Peyer's patch (tissue), 4 donors: ENCODE measurements around the gene SPAG16. TPM values are rescaled to one million over a fixed set of nuclear protein-coding genes. Genes with fewer than 3 reads are reported as not detected.

Experiments
- DNase-seq, 3 donors: peaks; one replicate each; pipeline ENCODE4 v3.0.0-alpha.2; 2017 to 2019
- H3K27ac ChIP-seq, 4 donors: fragments of 200-600 bp; sonication (generic); one replicate each; pipeline ENCODE4 v1.5.1; 2016 to 2019
- H3K27me3 ChIP-seq, 2 donors: fragments of 200-600 bp; sonication (generic); one replicate each; pipeline ENCODE4 v1.5.1; 2019
- H3K36me3 ChIP-seq, 3 donors: fragments of 200-600 bp; sonication (generic); one replicate each; pipeline ENCODE4 v1.5.1; 2016 to 2019
- H3K4me1 ChIP-seq, 4 donors: fragments of 200-600 bp; sonication (generic); one replicate each; pipeline ENCODE4 v1.5.1; 2016 to 2019
- H3K4me3 ChIP-seq, 4 donors: fragments of 200-600 bp; sonication (generic); 1 replicate in 3 of 4; 2 replicates in 1 of 4; pipeline ENCODE4 v1.5.1; 2016 to 2019; ENCODE audit warnings: mild to moderate bottlenecking in 1 of 4
- H3K9me3 ChIP-seq, 4 donors: fragments of 200-600 bp; sonication (generic); one replicate each; pipeline ENCODE4 v1.5.1; 2016 to 2019; ENCODE audit warnings: mild to moderate bottlenecking in 1 of 4
- CTCF ChIP-seq, 6 experiments: fragments of 450-650 bp in 4 of 6; fragments of 200-600 bp in 2 of 6; sonication (generic) in 1 of 6; IDR thresholded peaks; one replicate each; pipeline ENCODE4 v1.5.1; 2017 to 2019; ENCODE audit warnings: antibody characterized with exemption in 6 of 6, mild to moderate bottlenecking in 3 of 6, moderate library complexity in 1 of 6
- POLR2A ChIP-seq, 2 donors: fragments of 450-650 bp; IDR thresholded peaks; one replicate each; pipeline ENCODE4 v1.5.1; 2017; ENCODE audit warnings: antibody characterized with exemption in 2 of 2, mild to moderate bottlenecking in 2 of 2, moderate library complexity in 2 of 2
- total RNA-seq, 4 donors: library from RNA; depleted of rRNA; stranded (reverse); fragments of >200 nt; gene quantifications; one replicate each; pipeline ENCODE4 v1.1.0, GENCODE V29; 2016

The SPAG16 gene
- total RNA-seq, 4 donors from 2014 or later = 5.5 to 43.7 (median 10.0) TPM

- Histone ChIP-seq H3K4me1 (no peaks in the 10 kb centered on the region), H3K27ac (no peak overlapping the region), H3K27me3 (no peaks in the 10 kb centered on the region), H3K36me3 (no peaks in the 10 kb centered on the region), H3K4me3 (no peak overlapping the region), H3K9me3 (no peaks in the 10 kb centered on the region)
- DNase-seq = no peak
- TF ChIP-seq POLR2A (IDR thresholded peaks at IDR 0.05) (no peak), CTCF (IDR thresholded peaks at IDR 0.05) (no peak)
Observed at GRCh38 chr2:214389334-214389733, 1105.1 kb downstream of the SPAG16 start.

- Histone ChIP-seq H3K4me3 (no peak overlapping the region), H3K36me3 (no peaks in the 10 kb centered on the region), H3K27me3 (no peaks in the 10 kb centered on the region), H3K9me3 (no peaks in the 10 kb centered on the region), H3K4me1 (no peaks in the 10 kb centered on the region), H3K27ac (no peak overlapping the region)
- TF ChIP-seq CTCF (IDR thresholded peaks at IDR 0.05) = no peak
- no peak for TF ChIP-seq POLR2A (IDR thresholded peaks at IDR 0.05)
- DNase-seq = no peak
Observed at GRCh38 chr2:214393796-214394195, 1109.5 kb downstream of the SPAG16 start.

- Histone ChIP-seq H3K27ac (no peak overlapping the region), H3K4me3 (no peak overlapping the region), H3K4me1 (no peaks in the 10 kb centered on the region), H3K36me3 (no peaks in the 10 kb centered on the region), H3K27me3 (no peaks in the 10 kb centered on the region), H3K9me3 (no peaks in the 10 kb centered on the region)
- TF ChIP-seq CTCF (IDR thresholded peaks at IDR 0.05) (no peak), POLR2A (IDR thresholded peaks at IDR 0.05) (no peak)
- no peak for DNase-seq
Observed at GRCh38 chr2:214395040-214395439, 1110.8 kb downstream of the SPAG16 start.

GRCh38 chr2:214401580-214401979 lies 1117.3 kb downstream of the SPAG16 start:
- no peaks in the 10 kb centered on the region for H3K36me3 ChIP-seq
- no peaks in the 10 kb centered on the region for H3K9me3 ChIP-seq
- no peak overlapping the region for H3K4me3 ChIP-seq
- TF ChIP-seq CTCF (IDR thresholded peaks at IDR 0.05) (no peak), POLR2A (IDR thresholded peaks at IDR 0.05) (no peak)
- no peaks in the 10 kb centered on the region for H3K4me1 ChIP-seq
- no peaks in the 10 kb centered on the region for H3K27me3 ChIP-seq
- no peak overlapping the region for H3K27ac ChIP-seq
- no peak for DNase-seq

- DNase-seq = no peak
- TF ChIP-seq POLR2A (IDR thresholded peaks at IDR 0.05) = no peak
- no peak for TF ChIP-seq CTCF (IDR thresholded peaks at IDR 0.05)
- Histone ChIP-seq H3K4me1 (no peaks in the 10 kb centered on the region), H3K4me3 (no peak overlapping the region), H3K36me3 (no peaks in the 10 kb centered on the region), H3K27ac (no peak overlapping the region), H3K9me3 (no peaks in the 10 kb centered on the region), H3K27me3 (no peaks in the 10 kb centered on the region)
Observed at GRCh38 chr2:214410128-214410775, 1126.0 kb downstream of the SPAG16 start.
